Measurements from ENCODE around the gene RAB42.

Gene RAB42

GRCh38 chr1:28642056-28642846, 50.2 kb downstream of the RAB42 start:
- no peak for DNase-seq
- in situ Hi-C loops (cut with MboI; ENCODE audit: low pct_unique_long_range_greater_than_20kb, low sequenced_read_pairs), result loop anchor here (25.0 kb wide), 1 partner anchor 220 kb away; no protein-coding TSS in a partner anchor

- peak; percentile 99 for DNase-seq
- in situ Hi-C loops (cut with MboI; ENCODE audit: low pct_unique_long_range_greater_than_20kb, low sequenced_read_pairs), result loop anchor here (25.0 kb wide), 1 partner anchor 219 kb away; no protein-coding TSS in a partner anchor
Observed at GRCh38 chr1:28642847-28643635, 51.0 kb downstream of the RAB42 start, which contains the start of gene TAF12. Gene TAF12, minus strand, starts transcription at chr1:28643067. Its CDS starts 20,986 bp downstream, at chr1:28622081.

- in situ Hi-C loops (cut with MboI; ENCODE audit: low pct_unique_long_range_greater_than_20kb, low sequenced_read_pairs), result loop anchor here (25.0 kb wide), 1 partner anchor 218 kb away; no protein-coding TSS in a partner anchor
- DNase-seq, result no peak
Observed at GRCh38 chr1:28644494-28644893, 52.4 kb downstream of the RAB42 start.
